Superior temporal gyrus (tissue), 1 donor: Measurements from ENCODE around the gene HYAL1.

Source experiments
- DNase-seq: peaks from one replicate; pipeline ENCODE4 v3.0.0-alpha.2; 2016; ENCODE audit errors: extremely low spot score

HYAL1 gene

GRCh38 chr3:50303013-50303815 lies at the start of gene HYAL1:
HYAL1 (minus strand) TSS chr3:50303574; CDS start chr3:50302956, 618 bp downstream.
- no peak for DNase-seq

- no peak for DNase-seq
These were observed 49.4 kb upstream of the HYAL1 start for GRCh38 chr3:50352781-50353180.

- no peak for DNase-seq
These were observed 47.9 kb upstream of the HYAL1 start for GRCh38 chr3:50351323-50351697.

GRCh38 chr3:50350527-50351322 lies 47.4 kb upstream of the HYAL1 start, which contains the start of the genes CYB561D2 and NPRL2:
CYB561D2 (plus strand) TSS chr3:50350862; CDS start chr3:50351434, 572 bp downstream.
NPRL2 (minus strand) TSS chr3:50350775; CDS start chr3:50350652, 123 bp downstream.
- peak; percentile 98 for DNase-seq

GRCh38 chr3:50350213-50350526 lies 46.8 kb upstream of the HYAL1 start:
- DNase-seq: no peak

GRCh38 chr3:50347187-50347813 lies 43.9 kb upstream of the HYAL1 start:
- DNase-seq: peak; percentile 80

GRCh38 chr3:50345586-50346234 lies 42.3 kb upstream of the HYAL1 start, which contains the start of gene ZMYND10:
ZMYND10 (minus strand) TSS chr3:50345732; CDS start chr3:50345579, 153 bp downstream.
- no peak for DNase-seq

DNA sequence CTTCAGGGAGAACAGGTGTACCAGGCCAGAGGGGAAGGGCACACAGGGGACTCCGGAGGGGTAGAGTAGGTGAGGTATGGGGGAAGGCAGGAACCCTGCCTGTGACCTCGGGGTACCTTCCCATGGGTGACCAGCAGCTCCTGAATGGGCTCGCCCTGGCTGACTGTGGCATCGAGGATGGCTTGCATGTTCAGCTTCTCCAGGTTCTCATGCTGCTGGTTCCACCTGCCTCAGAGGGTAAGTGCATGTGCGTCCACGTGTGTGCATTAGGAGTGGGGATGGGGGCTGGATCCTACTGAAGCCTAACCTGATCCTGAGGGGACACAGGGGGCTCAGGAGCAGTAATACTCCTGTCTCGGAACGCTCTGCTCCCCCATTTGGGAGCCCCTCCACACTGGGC lies 41.6 kb upstream of the HYAL1 start:
- DNase-seq: no peak

DNA sequence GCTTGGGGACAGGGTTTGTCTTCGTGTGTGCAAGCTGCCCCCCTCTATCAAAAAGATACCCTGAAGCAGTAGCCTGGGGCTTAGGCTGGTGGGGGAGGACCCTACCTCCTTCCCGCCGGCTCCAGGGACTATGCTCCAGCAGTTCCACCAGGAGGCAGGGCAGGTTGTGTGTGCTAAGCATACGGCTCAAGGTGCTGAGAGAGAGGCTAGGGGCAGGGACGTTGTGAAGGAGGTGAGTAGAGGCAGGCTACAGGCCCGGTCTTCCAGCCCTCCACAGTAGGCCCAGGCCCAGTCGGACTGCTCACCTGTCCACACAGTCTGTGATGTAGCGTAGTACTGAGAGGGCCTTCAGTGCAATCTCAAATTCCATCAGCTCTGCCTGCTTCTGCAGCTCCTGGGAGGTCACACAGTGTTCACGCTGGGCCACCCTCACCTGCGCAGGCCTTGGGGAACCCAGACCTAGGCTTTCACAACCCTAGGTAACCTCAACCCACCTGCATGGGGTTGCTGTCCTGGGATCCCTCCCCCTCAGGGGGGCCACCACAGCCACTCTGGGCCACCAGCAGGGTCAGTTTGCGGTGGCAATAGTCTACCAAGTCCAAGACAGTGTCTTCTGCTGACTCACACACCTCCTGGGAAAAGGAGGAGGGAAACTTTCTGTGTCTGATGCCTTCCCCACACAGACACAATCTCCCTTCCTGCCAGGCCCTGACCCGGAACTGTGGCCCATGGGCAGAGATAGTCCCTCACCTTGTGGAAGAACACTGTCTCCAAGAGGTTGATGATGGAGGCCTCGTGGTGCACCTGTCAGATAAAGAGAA lies 39.6 kb upstream of the HYAL1 start:
- DNase-seq: no peak

DNA sequence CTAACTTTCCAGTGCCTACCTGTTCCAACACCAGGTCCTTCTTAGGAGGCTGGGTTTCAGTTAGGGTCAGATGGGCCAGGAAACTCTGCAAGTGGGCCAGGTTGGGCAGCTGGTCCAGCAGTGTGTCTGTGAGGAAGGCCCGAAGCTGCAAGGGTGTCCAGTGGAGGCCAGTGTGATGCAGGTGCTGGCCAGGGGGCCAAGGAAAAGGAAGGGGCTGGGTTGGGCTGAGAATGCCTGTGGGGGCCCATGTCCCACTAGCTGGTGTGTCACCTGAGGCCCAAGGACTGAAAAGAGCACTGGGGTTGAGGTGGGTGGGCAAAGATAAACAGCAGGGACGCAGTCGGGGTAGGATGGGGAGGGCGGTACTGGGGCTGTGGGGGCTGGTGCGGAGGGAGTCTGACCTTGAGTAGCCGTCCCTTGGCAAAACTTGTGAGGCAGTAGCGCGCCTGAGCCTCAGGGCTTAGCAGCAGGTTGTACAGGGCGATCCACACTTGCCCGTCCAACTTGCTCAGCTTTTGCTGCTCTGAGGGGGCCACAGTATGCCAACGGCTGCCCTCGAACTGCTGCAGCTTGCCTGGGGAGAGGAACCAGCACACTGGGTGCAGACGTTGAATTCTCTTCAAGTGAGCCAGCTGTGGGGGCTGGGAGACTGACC lies 38.7 kb upstream of the HYAL1 start:
- no peak for DNase-seq

DNA sequence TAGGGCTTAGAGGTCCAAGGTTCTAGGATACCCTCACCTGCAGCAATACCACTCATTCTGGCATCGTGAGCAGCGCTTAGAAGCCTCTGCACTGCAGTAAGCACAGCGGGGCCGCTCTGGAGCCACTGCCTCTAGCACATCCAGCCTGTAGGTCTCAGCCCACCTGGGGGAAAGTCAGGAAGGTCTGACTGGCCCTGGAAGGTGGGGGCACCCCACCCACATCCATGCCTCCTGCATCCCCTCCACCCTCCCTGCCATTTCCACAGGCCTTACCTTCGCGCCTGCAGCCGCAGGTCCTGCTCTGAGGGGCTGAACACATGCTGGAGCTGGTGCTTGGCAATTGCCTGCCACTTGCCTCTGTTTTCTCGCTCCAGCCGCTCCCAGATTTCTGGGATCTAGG lies 38.2 kb upstream of the HYAL1 start:
- DNase-seq: no peak

- DNase-seq: no peak
These were observed 37.3 kb upstream of the HYAL1 start, which contains the start of gene RASSF1 for GRCh38 chr3:50340448-50341329. RASSF1 (minus strand) TSS chr3:50340836; CDS start chr3:50340805, 31 bp downstream.

GRCh38 chr3:50340147-50340447 lies 36.7 kb upstream of the HYAL1 start:
- no peak for DNase-seq

- no peak for DNase-seq
These were observed 36.2 kb upstream of the HYAL1 start for GRCh38 chr3:50339485-50340146.

DNA sequence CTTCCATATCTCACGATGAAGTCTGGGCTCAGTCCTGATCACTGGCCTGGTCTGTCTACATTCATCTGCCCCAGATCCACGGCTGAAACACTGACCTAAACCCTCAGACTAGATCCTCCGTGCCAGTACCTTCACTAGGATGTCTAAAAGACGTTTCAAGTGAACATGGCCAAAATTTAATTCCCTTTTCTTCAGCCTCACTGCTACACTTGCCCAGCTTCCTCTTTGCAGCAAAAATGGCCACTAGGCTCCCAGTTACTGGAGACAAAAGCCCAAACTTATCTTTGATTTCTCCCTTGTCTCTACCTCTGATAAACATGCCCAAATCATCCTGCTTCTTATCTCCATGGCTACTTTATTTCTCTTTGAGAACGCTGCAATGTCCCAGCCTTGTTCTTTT lies 35.6 kb upstream of the HYAL1 start:
- DNase-seq: no peak

- peak; percentile 97 for DNase-seq
These were observed 33.9 kb upstream of the HYAL1 start for GRCh38 chr3:50337175-50337861.

DNA sequence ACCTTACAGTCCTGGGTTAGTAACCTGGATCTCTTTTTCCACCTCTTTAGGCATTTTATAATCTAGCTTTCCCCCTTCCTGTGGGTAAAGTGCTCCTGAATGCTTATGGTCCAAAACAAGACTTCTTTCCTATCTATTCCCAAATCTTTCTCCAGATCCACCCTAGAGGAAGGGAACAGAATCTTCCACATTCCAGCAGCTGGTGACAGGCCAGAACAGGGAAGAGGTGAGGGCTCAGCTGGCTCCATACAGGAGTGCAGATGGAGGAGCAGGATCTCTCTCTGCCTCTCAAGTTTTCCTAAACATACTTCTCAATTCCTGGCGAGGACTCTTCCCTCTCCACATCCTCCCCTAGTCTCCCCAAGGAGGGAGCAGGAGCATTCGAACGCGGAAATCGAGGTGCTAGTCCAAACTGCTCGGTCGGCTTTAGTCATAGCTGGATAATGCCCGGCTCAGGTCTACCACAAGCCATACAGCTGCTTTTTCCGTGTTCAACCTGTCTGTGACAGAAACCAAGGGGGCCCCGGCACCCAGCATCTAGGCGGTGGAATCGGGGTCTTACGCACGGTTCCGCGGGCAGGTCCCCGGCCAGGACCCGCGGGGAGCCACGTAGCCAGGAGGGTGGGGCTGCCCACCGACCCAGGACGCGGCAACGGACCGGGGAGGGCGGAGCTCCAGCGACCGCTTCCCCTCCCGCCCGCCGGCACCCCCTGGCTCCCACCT lies 33.2 kb upstream of the HYAL1 start:
- no peak for DNase-seq
